SK-N-SH (cell line): Measurements from ENCODE around the gene DLX1. TPM values are rescaled to one million over a fixed set of nuclear protein-coding genes. Genes with fewer than 3 reads are reported as not detected.

Source experiments
- CTCF ChIA-PET: fragments of 300-600, 350-600 bp; formaldehyde crosslinking; extraction: SDS; loops from one replicate; lab custom pipeline; 2021; lab: Yijun Ruan, JAX
- POLR2A ChIA-PET: fragments of 350-600 bp; sonication (Branson Sonifier 250); formaldehyde crosslinking; extraction: SDS; loops from one replicate; lab custom pipeline; 2020; ENCODE audit warnings: antibody characterized with exemption, inconsistent platforms; lab: Yijun Ruan, JAX
- DNase-seq: peaks from one replicate; pipeline ENCODE4 v3.0.0; 2012
- H2AFZ ChIP-seq: fragments of 200-600 bp; sonication (generic); 2 replicates; pipeline ENCODE4 v1.8.1; 2016; ENCODE audit warnings: antibody characterized with exemption, mild to moderate bottlenecking, low read depth
- H3F3A ChIP-seq: fragments of 200-600 bp; sonication (generic); replicated peaks from 2 replicates; pipeline ENCODE3; 2016; ENCODE audit warnings: antibody characterized with exemption, mild to moderate bottlenecking; ENCODE audit not compliant: insufficient read depth
- H3K27ac ChIP-seq, 2 experiments: fragments of 200-500 bp in 1 of 2; fragments of 200-600 bp in 1 of 2; sonication (Bioruptor generic) in 1 of 2; sonication (generic), shearing (Covaris generic) in 1 of 2; 2 replicates each; pipeline versions ENCODE4 v1.5.1 to v1.6.1; 2014 to 2016; ENCODE audit warnings: low read depth in 2 of 2, inconsistent platforms in 1 of 2, low read length in 1 of 2, mild to moderate bottlenecking in 1 of 2, mixed read lengths in 1 of 2
- H3K27me3 ChIP-seq: fragments of 200-600 bp; sonication (generic), shearing (Covaris generic); 2 replicates; pipeline ENCODE4 v1.6.1; 2016; ENCODE audit warnings: mixed run types; ENCODE audit not compliant: insufficient read depth
- H3K36me3 ChIP-seq, 2 experiments: fragments of 200-500 bp in 1 of 2; fragments of 200-600 bp in 1 of 2; sonication (Bioruptor generic) in 1 of 2; sonication (generic) in 1 of 2; replicated peaks in 1 of 2; 2 replicates each; pipeline versions ENCODE3 to v1.5.1; 2014 to 2016; ENCODE audit warnings: low read length in 1 of 2, mild to moderate bottlenecking in 1 of 2; ENCODE audit not compliant: insufficient read depth in 2 of 2, control insufficient read depth in 1 of 2
- H3K4me1 ChIP-seq, 2 experiments: fragments of 200-500 bp in 1 of 2; fragments of 200-600 bp in 1 of 2; sonication (Bioruptor generic) in 1 of 2; sonication (generic), shearing (Covaris generic) in 1 of 2; 2 replicates each; pipeline versions ENCODE4 v1.5.1 to v1.6.1; 2014 to 2016; ENCODE audit warnings: low read depth in 1 of 2, low read length in 1 of 2, mixed run types in 1 of 2; ENCODE audit not compliant: insufficient read depth in 2 of 2, control insufficient read depth in 1 of 2
- H3K4me2 ChIP-seq: fragments of 200-600 bp; sonication (generic), shearing (Covaris generic); 2 replicates; pipeline ENCODE4 v1.6.1; 2017; ENCODE audit warnings: mixed run types
- H3K4me3 ChIP-seq, 2 experiments: fragments of 200-500 bp in 1 of 2; fragments of 200-600 bp in 1 of 2; sonication (Bioruptor generic) in 1 of 2; sonication (generic), shearing (Covaris generic) in 1 of 2; 2 replicates each; pipeline versions ENCODE4 v1.5.1 to v1.8.1; 2014 to 2016; ENCODE audit warnings: low read depth in 2 of 2, inconsistent platforms in 1 of 2, low read length in 1 of 2, mild to moderate bottlenecking in 1 of 2, mixed read lengths in 1 of 2, moderate library complexity in 1 of 2
- H3K79me2 ChIP-seq: fragments of 200-600 bp; sonication (generic); 2 replicates; pipeline ENCODE4 v1.8.1; 2017; ENCODE audit warnings: mild to moderate bottlenecking; ENCODE audit not compliant: insufficient read depth
- H3K9ac ChIP-seq: fragments of 200-600 bp; sonication (generic); 2 replicates; pipeline ENCODE4 v1.6.1; 2017; ENCODE audit warnings: mixed run types
- H3K9me2 ChIP-seq: fragments of 200-600 bp; sonication (generic); 2 replicates; pipeline ENCODE4 v1.6.1; 2017; ENCODE audit warnings: mixed run types
- H3K9me3 ChIP-seq: fragments of 200-600 bp; sonication (generic); 2 replicates; pipeline ENCODE4 v1.6.1; 2017; ENCODE audit warnings: mixed run types, mild to moderate bottlenecking, moderate library complexity
- H4K20me1 ChIP-seq: fragments of 200-600 bp; sonication (generic); 2 replicates; pipeline ENCODE4 v1.6.1; 2017; ENCODE audit warnings: mild to moderate bottlenecking, mixed run types; ENCODE audit not compliant: insufficient read depth
- CHD2 ChIP-seq: fragments of 150-350 bp; IDR thresholded peaks from 2 replicates; pipeline ENCODE4 v1.6.1; 2018; ENCODE audit warnings: low read length; ENCODE audit not compliant: partially characterized antibody
- ELF1 ChIP-seq: IDR thresholded peaks from 2 replicates; pipeline ENCODE4 v1.4.0; 2012
- EP300 ChIP-seq, 2 experiments: IDR thresholded peaks; 2 replicates each; pipeline versions ENCODE4 v1.4.0 to v1.6.1; 2012; ENCODE audit warnings: borderline replicate concordance in 1 of 2, low read depth in 1 of 2, low read length in 1 of 2
- EZH2phosphoT487 ChIP-seq: fragments of 200-600 bp; sonication (generic); IDR thresholded peaks from 2 replicates; pipeline ENCODE4 v1.6.1; 2017; ENCODE audit warnings: low read depth, mixed run types, mild to moderate bottlenecking, antibody characterized with exemption, moderate library complexity, borderline replicate concordance
- FOSL2 ChIP-seq: IDR thresholded peaks from 2 replicates; pipeline ENCODE4 v1.4.0; 2012; ENCODE audit warnings: low read depth, mild to moderate bottlenecking, moderate library complexity, borderline replicate concordance
- FOXJ3 ChIP-seq: sonication (generic); formaldehyde crosslinking; IDR thresholded peaks from 2 replicates; pipeline ENCODE4 v1.5.1; 2020; ENCODE audit warnings: mild to moderate bottlenecking, missing genetic modification reagents
- GABPA ChIP-seq: IDR thresholded peaks from 2 replicates; pipeline ENCODE4 v1.4.0; 2012; ENCODE audit warnings: low read depth, mild to moderate bottlenecking
- MEF2A ChIP-seq: IDR thresholded peaks from 2 replicates; pipeline ENCODE4 v1.4.0; 2012; ENCODE audit warnings: low read depth, borderline replicate concordance
- MXI1 ChIP-seq: IDR thresholded peaks from 2 replicates; pipeline ENCODE4 v1.6.1; 2012; ENCODE audit warnings: mild to moderate bottlenecking, low read depth, low read length, improper control_type of control experiment
- NFIC ChIP-seq: IDR thresholded peaks from 2 replicates; pipeline ENCODE4 v1.4.0; 2012; ENCODE audit warnings: borderline replicate concordance
- POLR2AphosphoS5 ChIP-seq: IDR thresholded peaks from 2 replicates; pipeline ENCODE4 v1.6.1; 2012; ENCODE audit warnings: low read depth, low read length
- RCOR1 ChIP-seq: fragments of 150-350 bp; IDR thresholded peaks from 2 replicates; pipeline ENCODE4 v1.6.1; 2017; ENCODE audit warnings: antibody characterized with exemption, low read length
- SMC3 ChIP-seq: IDR thresholded peaks from 2 replicates; pipeline ENCODE4 v1.6.1; 2012; ENCODE audit warnings: low read depth, low read length, improper control_type of control experiment
- TAF1 ChIP-seq: IDR thresholded peaks from 2 replicates; pipeline ENCODE4 v1.6.1; 2012; ENCODE audit warnings: low read depth, mild to moderate bottlenecking, low read length, moderate library complexity, borderline replicate concordance
- TCF12 ChIP-seq: IDR thresholded peaks from 2 replicates; pipeline ENCODE4 v1.4.0; 2012
- TEAD4 ChIP-seq: IDR thresholded peaks from 2 replicates; pipeline ENCODE4 v1.4.0; 2012; ENCODE audit warnings: mild to moderate bottlenecking, borderline replicate concordance; ENCODE audit not compliant: insufficient read depth
- whole genome bisulfite sequencing: methylation state at CpG from one replicate; pipeline ENCODE4 v1.1.6; 2017; ENCODE audit warnings: low lambda C conversion rate; 5-methylcytosine and 5-hydroxymethylcytosine counted together
- polyA plus RNA-seq, 3 experiments: library from polyadenylated mRNA; depleted of rRNA; stranded (reverse); fragments of >200 nt; gene quantifications; 2 replicates each; pipeline ENCODE4 v1.2.3, GENCODE V29; 2012
- TF ChIP-seq, protein P1 (sequence below): fragments of 150-350 bp; IDR thresholded peaks from 2 replicates; pipeline ENCODE4 v1.6.1; 2017; ENCODE audit warnings: antibody characterized with exemption, low read length, low read depth, borderline replicate concordance
- TF ChIP-seq, protein P2 (sequence below): IDR thresholded peaks from 2 replicates; pipeline ENCODE4 v1.4.0; 2012; ENCODE audit warnings: low read depth
- TF ChIP-seq, protein P3 (sequence below): fragments of 150-350 bp; IDR thresholded peaks from 2 replicates; pipeline ENCODE4 v1.6.1; 2016; ENCODE audit warnings: mild to moderate bottlenecking, low read depth, low read length

The DLX1 gene
- polyA plus RNA-seq, 1 of the 3 experiments (the other 2 are of a cell fraction): 0.07 TPM

DNA sequence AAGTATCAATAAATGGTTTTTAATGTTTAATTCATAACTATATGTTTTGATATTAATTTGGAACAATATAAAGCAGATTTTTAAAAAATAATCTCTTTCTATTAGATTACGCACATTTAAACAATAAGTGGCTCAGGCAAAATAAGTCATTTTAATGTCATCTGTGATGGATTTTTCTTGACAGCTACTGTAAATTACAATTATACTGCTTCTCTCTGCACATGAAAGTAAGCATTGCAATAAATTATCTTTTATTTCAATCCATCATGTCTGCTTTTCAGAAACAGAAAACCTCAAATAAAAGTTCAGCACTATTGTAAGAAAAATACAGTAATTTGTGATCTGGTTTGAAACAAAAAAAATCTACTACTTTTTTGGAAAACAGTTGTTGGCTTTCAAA is 11.1 kb upstream of the DLX1 start:
- Histone ChIP-seq H3F3A (peaks cover 2% of the 10 kb centered on the region), H4K20me1 (no peaks in the 10 kb centered on the region), H3K27me3 (no peaks in the 10 kb centered on the region), H3K27ac (no peak overlapping the region), H3K4me1 (peaks cover 0 to 4% of the 10 kb centered on the region in 2 experiments; a peak in 1 of 4 replicates), H3K9me2 (no peaks in the 10 kb centered on the region), H3K4me3 (no peak overlapping the region), H3K9ac (no peak overlapping the region), H3K4me2 (no peak overlapping the region), H2AFZ (no peak overlapping the region), H3K79me2 (no peaks in the 10 kb centered on the region), H3K9me3 (no peaks in the 10 kb centered on the region), H3K36me3 (no peaks in the 10 kb centered on the region)
- DNase-seq: no peak
- POLR2A ChIA-PET: no interaction called here
- CTCF ChIA-PET: interaction anchor here (1.0 kb wide), 1 partner anchor 30 kb away, joined by 3 read pairs; no protein-coding TSS in a partner anchor
- 96% methylated on average over 1 of the region's 1 CpG for WGBS
- TF ChIP-seq NFIC: no peak
- TF ChIP-seq, protein P1, sequence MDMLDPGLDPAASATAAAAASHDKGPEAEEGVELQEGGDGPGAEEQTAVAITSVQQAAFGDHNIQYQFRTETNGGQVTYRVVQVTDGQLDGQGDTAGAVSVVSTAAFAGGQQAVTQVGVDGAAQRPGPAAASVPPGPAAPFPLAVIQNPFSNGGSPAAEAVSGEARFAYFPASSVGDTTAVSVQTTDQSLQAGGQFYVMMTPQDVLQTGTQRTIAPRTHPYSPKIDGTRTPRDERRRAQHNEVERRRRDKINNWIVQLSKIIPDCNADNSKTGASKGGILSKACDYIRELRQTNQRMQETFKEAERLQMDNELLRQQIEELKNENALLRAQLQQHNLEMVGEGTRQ: no peak
- TF ChIP-seq GABPA: no peak
- TF ChIP-seq POLR2AphosphoS5: no peak
- TF ChIP-seq EP300 (IDR thresholded peaks at IDR 0.05; ENCODE audit: borderline replicate concordance in 1 of 2, low read depth in 1 of 2, low read length in 1 of 2): no peak
- TF ChIP-seq FOSL2: no peak
- no peak for TF ChIP-seq TAF1
- TF ChIP-seq, protein P2, sequence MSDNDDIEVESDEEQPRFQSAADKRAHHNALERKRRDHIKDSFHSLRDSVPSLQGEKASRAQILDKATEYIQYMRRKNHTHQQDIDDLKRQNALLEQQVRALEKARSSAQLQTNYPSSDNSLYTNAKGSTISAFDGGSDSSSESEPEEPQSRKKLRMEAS: no peak
- no peak for TF ChIP-seq EZH2phosphoT487
- no peak for TF ChIP-seq CHD2
- no peak for TF ChIP-seq RCOR1

DNA sequence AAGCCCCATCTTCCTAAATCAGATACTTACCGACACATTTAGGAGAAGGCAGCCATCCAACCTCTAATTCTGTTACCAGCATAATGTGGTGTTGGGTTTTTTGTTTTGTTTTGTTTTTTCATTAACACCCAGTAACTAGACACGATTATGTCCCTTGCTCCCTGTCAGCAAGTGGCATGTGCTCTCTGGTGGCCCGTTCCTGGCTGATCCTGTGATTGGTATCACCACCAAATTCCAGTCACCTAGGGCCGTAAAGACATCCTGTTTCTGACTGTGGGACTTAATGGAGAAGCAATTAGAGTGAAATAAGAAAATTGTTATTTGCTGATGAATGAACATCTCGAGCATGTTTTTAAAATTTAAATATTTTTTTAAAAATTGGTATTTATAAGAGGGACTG is 5.9 kb upstream of the DLX1 start:
- H3K9ac ChIP-seq: no peak overlapping the region
- peaks cover 0 to under 1% of the 10 kb centered on the region in 2 experiments; a peak in 1 of 4 replicates for H3K4me1 ChIP-seq
- H4K20me1 ChIP-seq: no peaks in the 10 kb centered on the region
- TF ChIP-seq EZH2phosphoT487 (no peak), FOXJ3 (CRISPR knock-in tag) (no peak), MXI1 (no peak), ELF1 (no peak), TCF12 (no peak), EP300 (IDR thresholded peaks at IDR 0.05; ENCODE audit: borderline replicate concordance in 1 of 2, low read depth in 1 of 2, low read length in 1 of 2) (no peak), SMC3 (no peak), MEF2A (no peak), CHD2 (no peak), TEAD4 (no peak)
- TF ChIP-seq, protein P3, sequence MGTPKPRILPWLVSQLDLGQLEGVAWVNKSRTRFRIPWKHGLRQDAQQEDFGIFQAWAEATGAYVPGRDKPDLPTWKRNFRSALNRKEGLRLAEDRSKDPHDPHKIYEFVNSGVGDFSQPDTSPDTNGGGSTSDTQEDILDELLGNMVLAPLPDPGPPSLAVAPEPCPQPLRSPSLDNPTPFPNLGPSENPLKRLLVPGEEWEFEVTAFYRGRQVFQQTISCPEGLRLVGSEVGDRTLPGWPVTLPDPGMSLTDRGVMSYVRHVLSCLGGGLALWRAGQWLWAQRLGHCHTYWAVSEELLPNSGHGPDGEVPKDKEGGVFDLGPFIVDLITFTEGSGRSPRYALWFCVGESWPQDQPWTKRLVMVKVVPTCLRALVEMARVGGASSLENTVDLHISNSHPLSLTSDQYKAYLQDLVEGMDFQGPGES: no peak
- no peaks in the 10 kb centered on the region for H3K36me3 ChIP-seq
- no peak overlapping the region for H3K4me2 ChIP-seq
- no peak overlapping the region for H2AFZ ChIP-seq
- H3K4me3 ChIP-seq: no peak overlapping the region
- WGBS: 79% methylated on average over 5 of the region's 5 CpGs
- DNase-seq: no peak
- no peaks in the 10 kb centered on the region for H3K9me2 ChIP-seq
- no peaks in the 10 kb centered on the region for H3K9me3 ChIP-seq
- no peaks in the 10 kb centered on the region for H3K79me2 ChIP-seq
- ChIA-PET POLR2A (no interaction called here), CTCF (no interaction called here)
- H3F3A ChIP-seq: peaks cover 2% of the 10 kb centered on the region
- H3K27me3 ChIP-seq: peaks cover 26% of the 10 kb centered on the region
- H3K27ac ChIP-seq: no peak overlapping the region
